B cell (primary cell): ENCODE results near the gene MELK. TPM values are rescaled to one million over a fixed set of nuclear protein-coding genes. Genes with fewer than 3 reads are reported as not detected.

Source experiments
- ATAC-seq: fragments of 200-7000 bp; cut with Tn5 transposase; one replicate; pipeline ENCODE4 v1.10.0; 2021; ENCODE audit warnings: low read depth, mild to moderate bottlenecking, moderate number of reproducible peaks, moderate library complexity
- CTCF ChIA-PET: fragments of 350-600 bp; sonication (Branson Sonifier 250); formaldehyde crosslinking; loops from one replicate; lab custom pipeline; 2021; ENCODE audit warnings: antibody characterized with exemption, inconsistent platforms; lab: Charles Lee
- POLR2A ChIA-PET: fragments of 350-600 bp; sonication (Branson Sonifier 250); formaldehyde crosslinking; loops from one replicate; lab custom pipeline; 2021; ENCODE audit warnings: antibody characterized with exemption; lab: Charles Lee
- DNase-seq: peaks from one replicate; pipeline ENCODE4 v3.0.0; 2013
- H2AFZ ChIP-seq: 2 replicates; pipeline ENCODE4 v1.6.1; 2012; ENCODE audit warnings: mild to moderate bottlenecking, low read depth, low read length; ENCODE audit not compliant: insufficient read depth, poor library complexity, severe bottlenecking
- H3K27ac ChIP-seq, 2 donors: 1 replicate in 1 of 2; 2 replicates in 1 of 2; pipeline ENCODE4 v1.5.1; 2012 to 2013; ENCODE audit warnings: low read length in 2 of 2, mild to moderate bottlenecking in 2 of 2, moderate library complexity in 1 of 2
- H3K27me3 ChIP-seq, 4 experiments: fragments of 200-600 bp in 1 of 4; sonication (generic) in 1 of 4; replicated peaks in 1 of 4; 1 replicate in 2 of 4; 2 replicates in 2 of 4; pipeline versions ENCODE4 v1.6.1 to v1.7.0; 2013 to 2016; ENCODE audit warnings: low read length in 3 of 4, mild to moderate bottlenecking in 2 of 4, mixed read lengths in 1 of 4, moderate library complexity in 1 of 4; ENCODE audit not compliant: insufficient read depth in 4 of 4, control insufficient read depth in 3 of 4; ENCODE audit errors: control extremely low read depth in 1 of 4
- H3K36me3 ChIP-seq, 2 experiments: replicated peaks in 1 of 2; 1 replicate in 1 of 2; 2 replicates in 1 of 2; pipeline versions ENCODE4 v1.6.1 to v1.7.1; 2013; ENCODE audit warnings: low read length in 1 of 2; ENCODE audit not compliant: insufficient read depth in 2 of 2, control insufficient read depth in 1 of 2; ENCODE audit errors: control extremely low read depth in 1 of 2, extremely low read depth in 1 of 2
- H3K4me1 ChIP-seq, 2 donors: fragments of 200-600 bp in 1 of 2; sonication (generic) in 1 of 2; 1 replicate in 1 of 2; 2 replicates in 1 of 2; pipeline versions ENCODE4 v1.5.1 to v1.6.1; 2013 to 2017; ENCODE audit warnings: low read length in 2 of 2; ENCODE audit not compliant: control insufficient read depth in 2 of 2, insufficient read depth in 2 of 2
- H3K4me2 ChIP-seq: replicated peaks from 2 replicates; pipeline ENCODE3; 2012; ENCODE audit warnings: mild to moderate bottlenecking, low read depth, low read length; ENCODE audit not compliant: poor library complexity, severe bottlenecking
- H3K4me3 ChIP-seq, 5 experiments: fragments of 200-600 bp in 1 of 5; sonication (generic) in 1 of 5; 1 replicate in 3 of 5; 2 replicates in 2 of 5; pipeline versions ENCODE4 v1.5.1 to v1.7.0; 2011 to 2016; ENCODE audit warnings: low read length in 4 of 5, mild to moderate bottlenecking in 4 of 5, low read depth in 2 of 5, control low read depth in 1 of 5, moderate library complexity in 1 of 5; ENCODE audit not compliant: insufficient read depth in 1 of 5; ENCODE audit errors: control extremely low read depth in 1 of 5, extremely low read depth in 1 of 5
- H3K79me2 ChIP-seq: fragments of 200-600 bp; sonication (generic); one replicate; pipeline ENCODE4 v1.6.0; 2016; ENCODE audit warnings: low read length; ENCODE audit not compliant: control insufficient read depth, insufficient read depth
- H3K9ac ChIP-seq: fragments of 200-600 bp; sonication (generic); 2 replicates; pipeline ENCODE4 v1.6.1; 2017; ENCODE audit warnings: mild to moderate bottlenecking, low read length, moderate library complexity
- H3K9me3 ChIP-seq, 3 donors: one replicate each; pipeline versions ENCODE4 v1.6.1 to v1.7.1; 2013; ENCODE audit warnings: low read length in 2 of 3; ENCODE audit not compliant: control insufficient read depth in 2 of 3, insufficient read depth in 1 of 3; ENCODE audit errors: control extremely low read depth in 1 of 3
- H4K20me1 ChIP-seq: 2 replicates; pipeline ENCODE4 v1.6.0; 2012; ENCODE audit warnings: mild to moderate bottlenecking, low read length; ENCODE audit not compliant: insufficient read depth, control insufficient read depth, poor library complexity, severe bottlenecking
- H3K27ac Mint-ChIP-seq: one replicate; pipeline ENCODE4 v1.8.0; 2021; ENCODE audit warnings: mixed read lengths
- H3K27me3 Mint-ChIP-seq: one replicate; pipeline ENCODE4 v1.8.0; 2021; ENCODE audit warnings: mixed read lengths
- H3K4me1 Mint-ChIP-seq: one replicate; pipeline ENCODE4 v1.8.0; 2021; ENCODE audit warnings: mixed read lengths
- H3K4me3 Mint-ChIP-seq: one replicate; pipeline ENCODE4 v1.8.0; 2021; ENCODE audit warnings: mixed read lengths
- H3K9me3 Mint-ChIP-seq: one replicate; pipeline ENCODE4 v1.8.0; 2022; ENCODE audit warnings: mixed read lengths; ENCODE audit not compliant: insufficient read depth
- EZH2 ChIP-seq: IDR thresholded peaks from 2 replicates; pipeline ENCODE4 v1.6.1; 2012; ENCODE audit warnings: borderline replicate concordance, low read depth, mild to moderate bottlenecking, moderate library complexity, low read length; ENCODE audit not compliant: insufficient read depth, poor library complexity, severe bottlenecking
- WGBS: methylation state at CpG from one replicate; pipeline ENCODE4 v1.1.5; 2013; ENCODE audit warnings: missing lambda C conversion rate; ENCODE audit not compliant: insufficient coverage; 5-methylcytosine and 5-hydroxymethylcytosine counted together
- intact Hi-C: fragments of 100-400 bp; cut with micrococcal nuclease; formaldehyde crosslinking; loops from one replicate; pipeline ENCODE4 v1.10.0; 2022
- polyA plus RNA-seq: library from polyadenylated mRNA; depleted of rRNA; stranded (reverse); fragments of >200 nt; gene quantifications from 2 replicates; pipeline ENCODE4 v1.2.3, GENCODE V29; 2012
- total RNA-seq, 2 donors: library from RNA; stranded (reverse); fragments of 120-200 nt in 1 of 2; gene quantifications; 1 replicate in 1 of 2; 2 replicates in 1 of 2; pipeline versions ENCODE4 v1.2.3 to v1.2.4, GENCODE V29; 2013 to 2022
- TF ChIP-seq, protein P1 (sequence below): fragments of 200-600 bp; IDR thresholded peaks from one replicate; pipeline ENCODE4 v1.8.0; 2022; ENCODE audit warnings: antibody characterized with exemption, mild to moderate bottlenecking

MELK gene
- total and polyA plus RNA-seq, 2 donors (not counting 1 experiment from before 2014, with no cell fraction given): 0.17 to 0.18 TPM

DNA sequence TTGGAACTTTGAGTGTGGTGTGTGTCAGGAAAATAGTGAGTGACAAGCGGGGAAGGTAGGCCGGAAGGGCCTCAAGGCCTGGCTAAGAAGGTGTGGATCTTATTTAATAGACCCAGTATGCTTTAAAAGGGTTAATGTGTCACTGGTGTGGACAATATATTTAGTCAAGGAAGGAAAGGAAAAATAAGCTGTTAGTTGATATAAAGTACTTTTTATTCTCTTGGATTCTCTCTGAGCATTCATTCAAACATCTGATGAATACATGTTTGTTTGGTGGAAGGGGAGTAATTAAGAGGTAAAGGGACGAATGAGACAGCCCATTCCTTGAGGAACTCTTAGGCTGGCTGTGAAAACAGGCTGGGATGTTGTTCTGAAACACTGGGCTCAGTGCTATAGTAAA is 98.9 kb downstream of the MELK start:
- H3K4me3 Mint-ChIP-seq: no peak overlapping the region
- DNase-seq: no peak
- intact Hi-C loops: no loop called here
- H3K9me3 Mint-ChIP-seq: no peaks in the 10 kb centered on the region
- Histone ChIP-seq H4K20me1 (no peaks in the 10 kb centered on the region), H3K27ac (no peak overlapping the region), H3K4me3 (no peak overlapping the region), H3K9ac (no peak overlapping the region), H2AFZ (no peak overlapping the region), H3K79me2 (no peaks in the 10 kb centered on the region), H3K4me2 (no peak overlapping the region), H3K9me3 (no peaks in the 10 kb centered on the region), H3K36me3 (no peaks in the 10 kb centered on the region), H3K4me1 (no peaks in the 10 kb centered on the region), H3K27me3 (no peaks in the 10 kb centered on the region)
- no peak for ATAC-seq
- peaks cover under 1% of the 10 kb centered on the region for H3K4me1 Mint-ChIP-seq
- POLR2A ChIA-PET: no interaction called here
- H3K27ac Mint-ChIP-seq: no peak overlapping the region
- 100% methylated on average over 3 of the region's 3 CpGs for WGBS
- CTCF ChIA-PET: no interaction called here
- no peaks in the 10 kb centered on the region for H3K27me3 Mint-ChIP-seq
- TF ChIP-seq, protein P1, sequence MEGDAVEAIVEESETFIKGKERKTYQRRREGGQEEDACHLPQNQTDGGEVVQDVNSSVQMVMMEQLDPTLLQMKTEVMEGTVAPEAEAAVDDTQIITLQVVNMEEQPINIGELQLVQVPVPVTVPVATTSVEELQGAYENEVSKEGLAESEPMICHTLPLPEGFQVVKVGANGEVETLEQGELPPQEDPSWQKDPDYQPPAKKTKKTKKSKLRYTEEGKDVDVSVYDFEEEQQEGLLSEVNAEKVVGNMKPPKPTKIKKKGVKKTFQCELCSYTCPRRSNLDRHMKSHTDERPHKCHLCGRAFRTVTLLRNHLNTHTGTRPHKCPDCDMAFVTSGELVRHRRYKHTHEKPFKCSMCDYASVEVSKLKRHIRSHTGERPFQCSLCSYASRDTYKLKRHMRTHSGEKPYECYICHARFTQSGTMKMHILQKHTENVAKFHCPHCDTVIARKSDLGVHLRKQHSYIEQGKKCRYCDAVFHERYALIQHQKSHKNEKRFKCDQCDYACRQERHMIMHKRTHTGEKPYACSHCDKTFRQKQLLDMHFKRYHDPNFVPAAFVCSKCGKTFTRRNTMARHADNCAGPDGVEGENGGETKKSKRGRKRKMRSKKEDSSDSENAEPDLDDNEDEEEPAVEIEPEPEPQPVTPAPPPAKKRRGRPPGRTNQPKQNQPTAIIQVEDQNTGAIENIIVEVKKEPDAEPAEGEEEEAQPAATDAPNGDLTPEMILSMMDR: no peak
- no peak for TF ChIP-seq EZH2

DNA sequence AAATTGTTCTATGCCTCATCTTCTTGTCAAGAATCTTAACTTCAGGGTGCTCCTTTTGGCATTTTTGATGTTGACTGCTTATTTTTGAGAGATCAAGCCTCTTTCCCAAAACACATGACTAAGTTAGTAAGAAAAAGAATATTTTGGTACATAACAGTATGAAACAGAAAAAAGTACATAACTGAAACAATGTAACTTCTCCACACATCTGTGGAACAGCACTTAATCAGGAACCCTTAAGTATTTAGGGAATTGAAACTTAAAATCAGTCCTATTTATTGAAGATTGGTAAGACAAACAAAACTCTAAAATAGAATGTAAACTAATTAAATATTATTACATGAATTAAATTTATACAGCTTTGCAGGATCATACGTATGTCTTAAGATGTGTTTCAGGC is 103.4 kb downstream of the MELK start:
- H3K27ac Mint-ChIP-seq: no peak overlapping the region
- no peak overlapping the region for H3K4me2 ChIP-seq
- H3K79me2 ChIP-seq: no peaks in the 10 kb centered on the region
- no peaks in the 10 kb centered on the region for H3K36me3 ChIP-seq
- H3K9me3 ChIP-seq: peaks cover 0 to 4% (median 0%) of the 10 kb centered on the region in 3 donors
- no peak overlapping the region for H3K9ac ChIP-seq
- POLR2A ChIA-PET: no interaction called here
- no peaks in the 10 kb centered on the region for H3K4me1 ChIP-seq
- CTCF ChIA-PET: no interaction called here
- no peak overlapping the region for H3K4me3 Mint-ChIP-seq
- H3K27me3 Mint-ChIP-seq: no peaks in the 10 kb centered on the region
- no peaks in the 10 kb centered on the region for H4K20me1 ChIP-seq
- H3K4me1 Mint-ChIP-seq: no peaks in the 10 kb centered on the region
- no peaks in the 10 kb centered on the region for H3K9me3 Mint-ChIP-seq
- DNase-seq: no peak
- TF ChIP-seq, protein P1: no peak
- no peak for TF ChIP-seq EZH2
- ATAC-seq: no peak
- intact Hi-C loops: no loop called here
- H3K27ac ChIP-seq: no peak overlapping the region
- no peak overlapping the region for H3K4me3 ChIP-seq
- WGBS: no CpG with 5 or more reads among the region's 1 CpG
- no peak overlapping the region for H2AFZ ChIP-seq
- no peaks in the 10 kb centered on the region for H3K27me3 ChIP-seq
